GM12872 (cell line): ENCODE data around the gene MYO6.
A peak's percentile ranks its signal among the peaks of the same experiment; 100 is the strongest.

ENCODE experiments used
- TF ChIP-seq, protein P1 (sequence below): IDR thresholded peaks from 3 replicates; pipeline ENCODE4 v1.5.1; 2011; ENCODE audit warnings: low read depth, mild to moderate bottlenecking, low read length, moderate library complexity; ENCODE audit not compliant: insufficient read depth

MYO6 gene

DNA sequence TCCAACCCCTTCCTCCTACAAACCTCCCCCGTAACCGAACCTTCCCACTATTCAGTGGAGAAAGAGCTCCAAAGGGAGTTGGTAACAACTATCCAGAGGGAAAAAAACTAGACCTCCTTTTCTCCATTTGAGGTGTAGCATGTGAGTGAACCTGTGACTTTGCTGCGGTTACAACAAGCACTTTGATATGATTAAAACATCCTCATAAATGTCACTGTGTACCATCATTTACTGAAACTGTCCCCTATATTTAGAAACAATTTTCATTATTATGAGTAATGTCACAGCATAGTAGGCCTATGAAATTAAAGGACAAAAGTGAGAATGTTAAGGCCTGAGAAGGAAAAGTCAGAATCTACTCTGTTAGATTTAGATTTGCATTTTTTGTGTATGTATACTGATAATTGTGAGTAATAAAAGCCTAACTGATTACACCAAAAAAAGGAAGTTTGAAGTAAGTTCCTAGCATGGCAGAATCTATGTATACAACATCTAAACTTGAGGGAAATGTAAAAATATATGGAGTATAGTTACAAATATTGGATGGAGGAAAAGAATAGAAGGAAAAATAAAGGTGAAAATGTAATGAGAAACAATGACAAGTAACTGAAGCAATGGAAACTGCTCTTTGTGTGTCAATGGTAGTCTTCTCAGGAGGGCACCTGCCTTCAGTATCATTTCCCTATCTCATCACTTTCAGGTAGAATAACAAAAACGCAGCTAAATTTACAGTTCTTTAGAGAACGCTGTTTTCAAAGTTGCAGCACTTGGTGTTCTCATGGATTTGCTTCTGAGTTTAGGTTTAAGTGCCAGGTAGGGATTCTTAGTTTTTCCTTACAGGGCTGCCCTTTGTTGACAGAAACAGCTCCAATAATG, 177.5 kb downstream of the MYO6 start:
- TF ChIP-seq, protein P1, sequence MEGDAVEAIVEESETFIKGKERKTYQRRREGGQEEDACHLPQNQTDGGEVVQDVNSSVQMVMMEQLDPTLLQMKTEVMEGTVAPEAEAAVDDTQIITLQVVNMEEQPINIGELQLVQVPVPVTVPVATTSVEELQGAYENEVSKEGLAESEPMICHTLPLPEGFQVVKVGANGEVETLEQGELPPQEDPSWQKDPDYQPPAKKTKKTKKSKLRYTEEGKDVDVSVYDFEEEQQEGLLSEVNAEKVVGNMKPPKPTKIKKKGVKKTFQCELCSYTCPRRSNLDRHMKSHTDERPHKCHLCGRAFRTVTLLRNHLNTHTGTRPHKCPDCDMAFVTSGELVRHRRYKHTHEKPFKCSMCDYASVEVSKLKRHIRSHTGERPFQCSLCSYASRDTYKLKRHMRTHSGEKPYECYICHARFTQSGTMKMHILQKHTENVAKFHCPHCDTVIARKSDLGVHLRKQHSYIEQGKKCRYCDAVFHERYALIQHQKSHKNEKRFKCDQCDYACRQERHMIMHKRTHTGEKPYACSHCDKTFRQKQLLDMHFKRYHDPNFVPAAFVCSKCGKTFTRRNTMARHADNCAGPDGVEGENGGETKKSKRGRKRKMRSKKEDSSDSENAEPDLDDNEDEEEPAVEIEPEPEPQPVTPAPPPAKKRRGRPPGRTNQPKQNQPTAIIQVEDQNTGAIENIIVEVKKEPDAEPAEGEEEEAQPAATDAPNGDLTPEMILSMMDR: no peak

DNA sequence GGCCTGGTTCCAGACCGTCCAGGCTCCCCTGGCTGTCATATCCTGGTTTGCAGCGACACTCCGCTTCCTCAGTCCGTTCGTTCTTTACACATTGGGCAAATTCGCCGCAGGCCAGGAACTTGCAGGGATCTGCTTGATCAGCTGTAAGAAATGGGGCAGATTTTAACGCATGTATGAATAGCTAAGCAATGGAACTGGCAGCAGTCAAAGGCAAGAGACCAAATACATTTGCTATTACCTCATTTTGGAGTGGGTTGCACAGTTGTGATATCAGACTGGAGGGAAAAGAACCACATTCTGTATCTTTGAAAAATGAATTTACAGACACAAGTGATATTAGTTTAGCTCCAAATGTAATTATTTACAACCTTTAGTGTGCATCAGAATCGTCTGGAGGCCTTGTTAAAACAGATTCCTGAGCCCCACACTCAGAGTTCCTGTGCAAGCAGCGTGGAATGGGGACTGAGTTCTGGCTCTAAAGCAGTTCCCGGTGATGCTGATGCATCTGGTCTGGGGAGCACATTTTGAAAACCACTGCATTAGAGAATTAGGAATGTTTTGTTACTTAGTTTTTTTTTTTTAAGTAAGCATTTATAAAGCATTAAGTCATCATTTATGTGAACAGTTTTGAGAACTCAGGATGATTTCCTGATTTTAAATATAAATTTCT, 182.1 kb downstream of the MYO6 start:
- TF ChIP-seq, protein P1: no peak

DNA sequence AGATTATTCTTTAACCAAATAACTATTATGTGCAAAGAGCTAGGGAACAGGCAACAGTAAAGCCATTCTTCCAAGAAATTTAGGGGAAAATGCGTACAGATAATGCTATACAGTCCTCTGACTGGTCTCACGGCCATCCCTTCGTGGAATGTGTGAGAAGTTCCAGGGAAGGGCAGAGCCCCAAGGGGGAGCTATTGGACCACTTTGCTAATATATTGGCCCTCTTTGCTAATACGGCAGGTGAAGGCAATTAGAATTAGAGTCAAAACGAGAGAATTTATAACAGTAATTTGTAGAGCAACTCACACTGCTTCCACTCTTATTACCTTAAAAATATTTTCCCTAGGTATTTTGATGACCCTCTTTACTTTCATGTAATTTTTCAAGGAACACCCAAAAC, 183.0 kb downstream of the MYO6 start:
- TF ChIP-seq, protein P1: peak; percentile 60

DNA sequence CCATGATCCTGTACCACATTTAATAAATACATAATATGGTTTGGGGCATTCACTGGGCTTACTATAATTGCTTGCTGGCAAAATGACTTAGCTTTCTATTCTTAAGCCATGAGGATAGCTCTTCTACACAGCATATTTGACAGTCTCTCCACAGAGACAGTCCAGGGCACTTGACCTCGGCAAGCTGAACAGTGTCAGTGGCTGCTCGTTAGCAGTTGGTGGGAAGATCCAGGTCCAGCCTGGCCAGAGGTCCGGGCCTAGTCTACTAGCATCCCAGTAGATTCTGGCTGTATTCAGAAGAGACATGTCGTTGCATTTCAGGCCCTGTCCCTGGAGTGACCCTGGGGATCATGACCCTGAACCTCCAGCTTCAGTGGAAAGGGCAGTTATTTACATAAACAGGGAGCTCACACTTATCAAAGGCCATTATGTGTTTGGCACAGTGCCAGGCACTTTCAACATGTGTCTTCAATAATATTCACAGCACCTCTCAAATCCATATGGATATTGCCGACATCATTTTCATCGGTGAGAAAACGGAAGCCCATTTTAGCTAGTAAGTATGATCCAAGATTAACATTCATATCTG, 184.4 kb downstream of the MYO6 start:
- TF ChIP-seq, protein P1: no peak

DNA sequence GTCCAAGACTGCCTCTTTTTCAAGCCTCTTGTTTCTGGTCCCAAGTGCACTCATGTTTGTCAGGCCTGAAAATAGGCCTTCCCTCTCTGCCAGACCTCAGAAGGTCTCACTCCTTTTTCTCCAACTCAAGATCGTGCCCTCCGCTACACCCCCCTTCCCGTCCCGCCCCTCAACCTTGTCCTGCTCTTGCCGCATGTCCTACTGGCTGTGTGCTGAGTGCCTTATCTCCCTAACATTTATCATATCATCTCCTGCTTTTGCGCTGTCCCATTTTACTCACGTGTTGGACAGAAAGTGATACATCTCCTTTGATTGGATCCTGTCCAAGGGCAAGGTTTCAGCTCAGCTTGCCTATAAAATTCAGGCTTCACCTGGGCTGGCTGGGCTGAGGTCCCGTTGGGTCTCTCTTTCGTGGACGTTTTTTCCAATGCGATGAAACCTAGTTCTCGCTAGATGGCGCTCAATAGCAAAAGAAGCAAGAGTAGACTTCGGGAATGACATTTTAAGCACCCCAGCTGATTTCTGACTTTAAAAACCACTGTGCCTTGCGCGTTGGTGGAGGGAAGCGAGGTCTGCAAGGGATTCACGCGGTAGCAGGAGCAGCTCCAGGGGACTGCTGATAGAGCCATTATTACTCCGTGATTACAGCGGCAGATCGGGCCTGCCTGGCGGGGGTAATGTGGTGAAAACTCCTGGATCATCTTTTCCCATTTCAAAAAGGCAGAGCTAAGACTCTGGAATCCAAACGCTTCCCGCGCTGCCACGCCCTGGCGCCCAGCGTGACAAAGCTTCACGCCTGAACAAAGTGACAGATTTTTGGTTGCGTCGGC, 185.8 kb downstream of the MYO6 start:
- TF ChIP-seq, protein P1: peak; percentile 79

DNA sequence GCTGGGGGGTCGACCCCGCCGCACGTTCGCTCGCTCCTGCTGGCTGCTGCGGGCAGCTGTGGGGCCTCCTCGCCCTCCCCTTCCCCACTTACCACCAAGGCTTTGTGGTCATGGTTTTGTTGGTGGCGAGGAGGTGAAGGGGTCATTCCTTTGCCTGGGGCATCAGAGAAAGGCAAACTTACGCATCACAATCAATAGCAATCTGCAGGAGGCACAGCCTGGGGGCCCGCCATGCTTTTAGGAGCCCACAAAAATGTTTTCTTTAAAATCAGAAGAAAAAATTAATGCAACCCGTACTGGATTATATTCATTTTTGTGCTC, 186.4 kb downstream of the MYO6 start:
- TF ChIP-seq, protein P1: no peak

DNA sequence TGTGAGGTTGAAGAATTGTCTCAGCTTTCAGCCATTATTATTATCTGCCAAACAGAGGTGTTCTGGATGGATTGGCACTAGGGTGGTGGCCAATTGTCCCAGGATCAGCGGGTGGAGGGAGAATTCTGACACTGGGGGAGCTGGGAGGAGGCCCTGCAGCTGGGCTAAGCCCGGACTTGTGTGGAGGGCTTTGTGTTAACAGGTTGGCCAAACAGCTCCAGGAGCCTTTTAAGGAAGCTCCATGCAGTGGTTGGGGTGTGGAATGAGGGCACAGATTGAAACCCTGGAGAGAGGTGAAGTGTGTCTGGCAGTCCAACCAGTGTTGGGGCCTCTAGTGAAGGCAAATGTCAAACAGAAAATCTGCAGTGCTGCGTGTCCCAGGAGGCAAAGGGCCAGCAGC, 187.6 kb downstream of the MYO6 start:
- TF ChIP-seq, protein P1: no peak
